PC-9 (cell line): Measurements from ENCODE around the gene PTPRF.

Experiments used
- CTCF ChIP-seq: fragments of 200-600 bp; sonication (generic); conservative IDR thresholded peaks from 2 replicates; pipeline ENCODE4 v1.6.1; 2017; ENCODE audit warnings: mixed run types, antibody characterized with exemption, mild to moderate bottlenecking, moderate library complexity
- EZH2 ChIP-seq: fragments of 200-600 bp; sonication (generic); IDR thresholded peaks from 2 replicates; pipeline ENCODE4 v1.8.0; 2017; ENCODE audit warnings: antibody characterized with exemption, low read depth

GRCh38 chr1:43569175-43569574, 38.5 kb downstream of the PTPRF start:
- TF ChIP-seq CTCF (no peak), EZH2 (no peak)
